ENCODE results near the gene F12.

F12 gene

DNA sequence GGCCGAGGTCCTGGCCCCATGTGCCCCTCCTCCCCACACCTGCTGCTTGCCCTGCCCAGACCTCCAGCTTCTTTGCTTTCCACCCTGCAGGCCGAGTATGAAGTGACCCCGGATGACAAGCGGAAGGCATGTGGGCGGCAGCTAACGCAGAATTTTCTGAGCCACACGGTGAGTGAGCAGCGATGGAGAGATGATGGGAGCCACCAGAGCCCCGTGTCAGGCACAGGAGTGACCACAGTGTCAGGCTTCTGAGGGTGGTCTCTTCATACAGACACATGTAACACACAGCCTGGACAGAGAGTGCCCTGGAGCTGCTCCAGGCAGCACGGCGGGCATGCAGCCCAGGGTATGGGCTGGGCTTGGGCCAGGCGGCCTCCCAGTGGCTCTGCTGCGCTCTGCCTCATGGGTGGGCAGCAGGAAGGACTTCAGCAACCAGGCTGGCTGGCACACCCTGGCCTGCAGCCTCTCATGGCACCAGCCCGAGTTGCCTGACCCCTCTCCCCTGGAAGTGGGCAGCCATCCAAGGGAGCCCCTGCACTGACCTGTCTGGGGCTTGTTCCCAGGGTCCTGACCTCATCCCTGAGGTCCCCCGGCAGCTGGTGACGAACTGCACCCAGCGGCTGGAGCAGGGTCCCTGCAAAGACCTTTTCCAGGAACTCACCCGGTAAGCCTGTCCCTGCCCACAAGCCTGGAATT is 22.9 kb upstream of the F12 start:
- Histone ChIP-seq H3K4me1 (peaks cover 64 to 79% (median 76%) of the 10 kb centered on the region in 10 experiments), H3K27ac (peak overlapping the region; percentile 56 to 99 (median 99); a peak in 21 of 22 replicates), H3K27me3 (no peaks in the 10 kb centered on the region), H3K9ac (peak overlapping the region; percentile 62 to 99 (median 99)), H3K36me3 (peaks cover 51 to 76% (median 62%) of the 10 kb centered on the region in 11 experiments), H3K9me3 (replicated peaks in 1 of 11) (no peaks in the 10 kb centered on the region), H3K4me3 (peak overlapping the region in 9 of 10 experiments; percentile 18 to 99 (median 55); a peak in 16 of 20 replicates), H3K4me2 (peak overlapping the region; percentile 95 to 99 (median 98)), H4K20me1 (peaks cover 0 to 52% (median 16%) of the 10 kb centered on the region in 11 experiments; a peak in 14 of 22 replicates)
- TF ChIP-seq Cebpa-rat (IDR thresholded peaks at IDR 0.05), result no peak

DNA sequence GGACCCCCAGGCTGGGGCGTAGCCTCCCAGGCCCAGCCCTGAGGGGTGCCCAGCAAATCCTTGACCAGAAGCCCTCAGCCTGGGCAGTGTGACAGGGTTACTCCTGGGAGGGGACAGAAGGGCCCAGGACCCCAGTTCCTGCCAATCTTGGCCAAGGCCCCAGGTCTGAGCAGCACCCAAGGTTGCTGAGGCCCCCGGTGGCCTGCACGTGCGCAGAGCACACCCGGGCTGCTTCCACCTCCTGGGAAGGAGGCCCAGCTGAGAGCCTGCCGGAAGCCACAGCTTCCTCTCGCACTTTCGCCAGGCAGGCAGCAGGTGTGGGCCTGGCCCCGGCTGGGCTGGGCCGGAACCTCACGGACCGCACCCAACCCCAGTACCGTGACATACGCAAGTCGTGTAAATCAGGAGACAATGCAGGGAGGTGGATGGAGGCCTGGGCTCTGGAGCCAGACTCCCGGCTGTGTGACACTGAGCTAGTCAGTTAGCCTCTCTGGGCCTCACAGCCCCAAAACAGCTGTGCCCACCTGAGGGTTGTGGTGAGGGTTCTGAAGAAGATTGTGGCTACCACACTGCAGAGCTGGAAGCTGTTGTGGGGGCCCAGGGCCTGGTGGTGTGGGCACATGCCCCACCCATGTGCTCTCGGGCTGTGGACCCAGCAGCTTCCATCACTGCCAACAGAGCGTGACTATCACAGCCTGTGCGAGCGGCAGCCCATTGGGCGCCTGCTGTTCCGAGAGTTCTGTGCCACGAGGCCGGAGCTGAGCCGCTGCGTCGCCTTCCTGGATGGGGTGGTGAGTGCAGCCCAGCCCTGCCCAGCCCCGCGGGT is 22.2 kb upstream of the F12 start:
- Histone ChIP-seq H3K27me3 (no peaks in the 10 kb centered on the region), H3K4me1 (peaks cover 64 to 81% (median 76%) of the 10 kb centered on the region in 10 experiments)

DNA sequence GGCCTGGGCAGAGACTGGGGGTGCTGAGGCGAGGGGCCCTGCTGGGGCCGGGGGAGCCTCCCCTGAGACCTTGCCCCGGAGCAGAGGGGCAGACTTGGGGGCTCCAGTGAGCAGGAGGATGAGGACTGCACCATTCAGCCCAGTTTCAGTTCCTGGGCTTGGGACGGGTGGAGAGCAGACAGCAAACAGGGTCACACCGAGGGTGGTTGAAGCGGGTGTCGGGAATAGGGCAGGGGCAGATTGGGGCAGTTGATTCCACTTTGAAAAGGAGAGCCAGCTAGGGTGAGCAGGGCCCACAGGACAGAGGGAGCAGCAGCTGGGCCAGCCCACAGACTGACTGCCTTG is 21.6 kb upstream of the F12 start:
- Histone ChIP-seq H3K36me3 (peaks cover 38 to 62% (median 49%) of the 10 kb centered on the region in 11 experiments), H3K4me1 (peaks cover 64 to 81% (median 76%) of the 10 kb centered on the region in 10 experiments), H3K9me3 (replicated peaks in 1 of 11) (no peaks in the 10 kb centered on the region), H3K4me3 (peak overlapping the region in 8 of 10 experiments; percentile 29 to 99 (median 54); a peak in 12 of 20 replicates), H3K9ac (peak overlapping the region; percentile 62 to 99 (median 99); a peak in 21 of 22 replicates), H3K27me3 (no peaks in the 10 kb centered on the region), H3K27ac (peak overlapping the region; percentile 56 to 99 (median 99)), H4K20me1 (peaks cover 0 to 39% (median 13%) of the 10 kb centered on the region in 11 experiments; a peak in 10 of 22 replicates), H3K4me2 (peak overlapping the region; percentile 95 to 99 (median 98))
- TF ChIP-seq Cebpa-rat (IDR thresholded peaks at IDR 0.05), result no peak

More for the DNA sequence above, 22.2 kb upstream of the F12 start:
- Histone ChIP-seq H4K20me1 (peaks cover 0 to 44% (median 13%) of the 10 kb centered on the region in 11 experiments; a peak in 11 of 22 replicates), H3K4me2 (peak overlapping the region; percentile 95 to 99 (median 98)), H3K27ac (peak overlapping the region; percentile 56 to 99 (median 99); a peak in 21 of 22 replicates), H3K36me3 (peaks cover 43 to 68% (median 55%) of the 10 kb centered on the region in 11 experiments), H3K4me3 (peak overlapping the region in 9 of 10 experiments; percentile 30 to 99 (median 55); a peak in 16 of 20 replicates), H3K9me3 (replicated peaks in 1 of 11) (no peaks in the 10 kb centered on the region), H3K9ac (peak overlapping the region; percentile 62 to 99 (median 99); a peak in 21 of 22 replicates)
- TF ChIP-seq Cebpa-rat (IDR thresholded peaks at IDR 0.05), result no peak

DNA sequence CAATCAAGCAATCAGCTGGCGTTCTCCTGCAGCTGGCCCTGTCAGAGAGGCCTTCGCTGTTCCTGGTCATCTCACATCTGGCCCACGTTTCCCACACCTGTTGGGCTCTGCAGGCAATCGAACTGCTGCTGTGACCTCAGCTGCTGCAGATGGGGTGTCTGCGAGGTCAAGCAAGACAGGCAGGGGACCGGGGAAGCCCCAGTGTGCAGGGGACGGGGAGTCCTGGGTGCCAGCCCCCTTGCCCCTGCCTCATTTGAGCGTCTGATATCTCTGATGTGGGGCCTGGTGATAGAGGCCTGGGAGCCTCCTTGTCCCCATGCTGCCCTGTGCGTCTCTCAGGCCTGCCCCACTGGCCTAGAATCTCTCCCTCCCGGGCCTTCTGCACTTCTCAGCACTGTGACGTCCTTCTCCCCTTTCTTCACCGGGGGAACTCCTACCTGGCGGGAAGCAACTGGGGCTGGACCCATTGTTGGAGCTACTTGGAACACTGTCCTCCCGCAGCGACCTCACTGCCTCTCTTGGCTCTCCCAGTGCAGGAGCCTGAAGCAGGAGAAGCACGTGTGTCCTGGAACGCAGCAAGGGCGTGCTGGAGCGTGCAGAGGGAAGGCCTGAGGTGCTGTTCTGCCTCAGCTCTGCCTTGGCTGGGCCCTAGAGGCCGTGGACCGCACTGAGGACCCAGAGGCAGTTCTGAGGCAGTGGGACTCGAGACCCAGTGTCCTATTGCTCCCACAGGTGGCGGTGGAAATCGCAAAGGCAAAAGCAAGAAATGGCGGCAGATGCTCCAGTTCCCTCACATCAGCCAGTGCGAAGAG is 21.0 kb upstream of the F12 start:
- Histone ChIP-seq H4K20me1 (peaks cover 0 to 33% (median 12%) of the 10 kb centered on the region in 11 experiments; a peak in 10 of 22 replicates), H3K36me3 (peaks cover 32 to 56% (median 43%) of the 10 kb centered on the region in 11 experiments), H3K4me1 (peaks cover 69 to 85% (median 81%) of the 10 kb centered on the region in 10 experiments), H3K9ac (peak overlapping the region; percentile 62 to 99 (median 99)), H3K4me3 (peak overlapping the region; percentile 32 to 99 (median 54); a peak in 17 of 20 replicates), H3K4me2 (peak overlapping the region; percentile 95 to 99 (median 98)), H3K27me3 (no peaks in the 10 kb centered on the region), H3K27ac (peak overlapping the region; percentile 56 to 99 (median 99)), H3K9me3 (replicated peaks in 1 of 11) (no peaks in the 10 kb centered on the region)
- no peak for TF ChIP-seq Cebpa-rat (IDR thresholded peaks at IDR 0.05)

DNA sequence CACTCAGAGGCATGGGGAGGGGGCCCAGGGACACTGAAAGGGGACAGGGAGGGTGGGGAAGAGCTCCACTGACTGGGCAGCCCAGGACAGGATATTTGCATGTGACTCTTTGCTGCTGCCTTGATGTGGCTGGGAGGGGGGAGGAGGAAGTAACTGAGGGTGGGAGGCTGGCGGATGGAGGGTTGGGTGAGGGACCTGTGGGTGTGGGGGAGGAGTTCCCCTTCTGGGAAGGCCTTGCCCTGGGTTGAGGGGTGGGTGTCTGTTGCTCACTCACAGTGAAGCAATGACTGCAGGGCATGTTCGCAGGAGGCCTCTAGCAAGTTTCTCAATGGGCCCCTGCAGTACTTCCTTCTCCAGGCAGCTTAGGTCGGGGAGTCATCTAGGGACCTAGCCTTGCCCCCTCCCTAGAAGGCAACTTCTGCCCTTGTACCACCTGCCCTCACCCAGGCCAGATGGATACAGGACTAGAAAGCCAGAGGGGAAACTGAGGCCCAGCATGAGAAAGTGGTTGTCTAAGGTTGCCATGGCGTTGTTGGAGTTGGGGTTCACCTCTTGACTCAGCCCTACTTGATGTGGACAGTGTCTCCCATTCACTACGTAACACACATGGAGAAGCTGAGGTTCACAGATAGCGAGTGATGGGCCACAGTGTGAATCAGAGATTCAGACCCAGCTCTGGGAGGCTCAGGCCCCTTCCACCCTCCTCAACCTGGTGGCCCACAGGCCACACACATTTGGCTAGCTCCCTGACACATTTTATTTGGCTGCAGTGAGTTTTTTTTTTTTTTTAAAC is 20.1 kb upstream of the F12 start:
- peak overlapping the region; percentile 95 to 99 (median 99) for H3K9ac ChIP-seq
- H3K4me3 ChIP-seq, result peak overlapping the region; percentile 75 to 99 (median 91); a peak in 17 of 20 replicates
- peak overlapping the region; percentile 87 to 99 (median 99) for H3K27ac ChIP-seq
- peak overlapping the region; percentile 95 to 99 (median 98) for H3K4me2 ChIP-seq
- no peaks in the 10 kb centered on the region for H3K27me3 ChIP-seq
- no peaks in the 10 kb centered on the region for H3K9me3 ChIP-seq (replicated peaks in 1 of 11)
- TF ChIP-seq Cebpa-rat (IDR thresholded peaks at IDR 0.05), result peak; percentile 49 to 95 (median 87); a peak in 19 of 22 replicates
- peaks cover 0 to 25% (median 6%) of the 10 kb centered on the region in 11 experiments; a peak in 10 of 22 replicates for H4K20me1 ChIP-seq
- H3K4me1 ChIP-seq, result peaks cover 73 to 83% (median 80%) of the 10 kb centered on the region in 10 experiments
- peaks cover 23 to 47% (median 34%) of the 10 kb centered on the region in 11 experiments for H3K36me3 ChIP-seq

DNA sequence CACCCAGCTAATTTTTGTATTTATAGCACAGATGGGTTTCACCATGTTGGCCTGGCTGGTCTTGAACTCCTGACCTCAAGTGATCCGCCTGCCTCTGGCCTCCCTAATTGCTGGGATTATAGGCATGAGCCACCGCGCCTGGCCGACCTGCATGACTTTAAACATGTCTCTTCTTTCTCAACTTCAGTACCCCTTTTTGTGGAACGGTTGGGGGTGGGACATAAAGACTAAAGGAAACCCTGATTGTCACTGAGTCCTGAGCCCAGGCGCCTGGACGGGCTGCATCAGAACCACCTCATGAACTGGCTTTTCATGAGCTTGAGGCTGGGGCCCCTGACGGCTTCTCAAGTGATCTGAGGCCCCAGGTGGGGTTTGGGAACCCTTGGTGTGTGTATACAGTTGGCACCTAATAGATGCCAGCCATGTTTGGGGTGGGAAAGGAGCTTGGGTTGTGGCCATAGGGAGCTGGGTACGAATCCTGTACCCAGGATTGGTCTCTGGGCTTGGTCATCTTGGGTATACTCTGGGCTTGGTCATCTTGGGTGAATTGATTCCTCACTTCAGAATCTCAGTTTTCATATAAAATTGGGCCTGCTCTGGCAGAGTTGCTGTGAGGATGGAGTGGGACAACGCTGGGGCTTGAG is 19.3 kb upstream of the F12 start:
- no peak for TF ChIP-seq Cebpa-rat (IDR thresholded peaks at IDR 0.05)
- Histone ChIP-seq H3K9ac (peak overlapping the region; percentile 95 to 99 (median 99)), H4K20me1 (peaks cover 0 to 25% (median under 1%) of the 10 kb centered on the region in 11 experiments; a peak in 9 of 22 replicates), H3K36me3 (peaks cover 15 to 40% (median 27%) of the 10 kb centered on the region in 11 experiments), H3K9me3 (replicated peaks in 1 of 11) (no peaks in the 10 kb centered on the region), H3K4me2 (peak overlapping the region; percentile 95 to 99 (median 98)), H3K27ac (peak overlapping the region; percentile 87 to 99 (median 99)), H3K27me3 (no peaks in the 10 kb centered on the region), H3K4me3 (peak overlapping the region; percentile 75 to 99 (median 91)), H3K4me1 (peaks cover 66 to 75% (median 73%) of the 10 kb centered on the region in 10 experiments)

DNA sequence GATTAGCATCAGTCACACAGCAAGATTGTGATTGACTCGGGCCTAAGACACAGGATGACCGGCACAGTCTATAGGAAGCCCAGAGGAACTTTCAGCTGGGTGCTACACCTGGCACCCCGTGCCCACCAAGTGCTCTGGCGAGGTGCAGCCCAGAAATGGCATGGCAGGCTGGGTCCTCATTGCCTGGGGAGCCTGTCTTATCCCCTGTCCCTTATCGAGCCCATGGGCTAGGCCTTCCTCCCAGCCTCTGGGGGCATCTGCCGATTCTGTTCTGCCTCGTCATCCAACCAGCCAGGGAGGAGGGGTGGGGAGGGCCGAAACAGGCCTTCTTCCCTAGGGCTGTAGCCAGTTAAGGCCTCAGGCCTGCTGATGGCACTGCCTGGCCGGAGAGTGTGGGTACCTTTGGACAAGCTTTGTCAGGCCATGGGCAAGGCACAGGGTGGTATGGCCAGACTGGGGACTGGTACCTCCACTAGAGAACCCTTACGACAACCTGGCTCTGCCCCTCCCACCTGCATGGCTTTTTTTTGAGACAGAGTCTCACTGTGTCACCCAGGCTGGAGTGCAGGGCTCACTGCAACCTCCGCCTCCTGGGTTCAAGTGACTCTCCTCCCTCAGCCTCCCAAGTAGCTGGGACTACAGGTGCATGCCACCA is 18.7 kb upstream of the F12 start:
- peak overlapping the region; percentile 95 to 99 (median 99) for H3K9ac ChIP-seq
- peak overlapping the region; percentile 95 to 99 (median 98) for H3K4me2 ChIP-seq
- peaks cover 0 to 25% (median 0%) of the 10 kb centered on the region in 11 experiments; a peak in 8 of 22 replicates for H4K20me1 ChIP-seq
- no peaks in the 10 kb centered on the region for H3K27me3 ChIP-seq
- H3K27ac ChIP-seq, result peak overlapping the region; percentile 87 to 99 (median 99)
- peaks cover 9 to 33% (median 20%) of the 10 kb centered on the region in 11 experiments for H3K36me3 ChIP-seq
- peaks cover 59 to 69% (median 66%) of the 10 kb centered on the region in 10 experiments for H3K4me1 ChIP-seq
- no peak for TF ChIP-seq Cebpa-rat (IDR thresholded peaks at IDR 0.05)
- peak overlapping the region; percentile 75 to 99 (median 91) for H3K4me3 ChIP-seq
- H3K9me3 ChIP-seq (replicated peaks in 1 of 11), result no peaks in the 10 kb centered on the region
